ENCODE measurements around the gene NFATC2IP. TPM values are rescaled to one million over a fixed set of nuclear protein-coding genes. Genes with fewer than 3 reads are reported as not detected.
"Not testable (repeated sequence)": the region's sequence is repeated elsewhere in the genome, so short reads cannot be mapped to it uniquely, and the experiment has no call there.

The NFATC2IP gene
- total RNA-seq, 1 donor from 2014 or later, result 29.4 TPM

DNA sequence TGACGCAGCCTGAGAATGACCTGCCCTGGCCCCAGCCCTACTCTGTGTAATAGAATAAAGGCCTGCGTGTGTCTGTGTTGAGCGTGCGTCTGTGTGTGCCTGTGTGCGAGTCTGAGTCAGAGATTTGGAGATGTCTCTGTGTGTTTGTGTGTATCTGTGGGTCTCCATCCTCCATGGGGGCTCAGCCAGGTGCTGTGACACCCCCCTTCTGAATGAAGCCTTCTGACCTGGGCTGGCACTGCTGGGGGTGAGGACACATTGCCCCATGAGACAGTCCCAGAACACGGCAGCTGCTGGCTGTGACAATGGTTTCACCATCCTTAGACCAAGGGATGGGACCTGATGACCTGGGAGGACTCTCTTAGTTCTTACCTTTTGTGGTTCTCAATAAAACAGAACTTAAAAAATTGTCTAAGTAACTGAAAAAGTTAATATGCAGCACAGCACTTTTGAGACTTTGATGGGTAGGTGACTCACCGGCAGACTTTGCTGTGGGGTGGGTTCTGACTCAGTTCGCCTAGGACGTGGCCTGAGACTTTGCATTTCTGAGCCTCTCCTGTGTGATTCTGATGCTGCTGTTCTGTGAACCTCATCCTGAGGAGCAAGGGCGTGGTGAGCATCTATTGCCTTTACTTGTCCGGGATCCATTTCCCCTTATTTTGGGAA, 39.8 kb downstream of the NFATC2IP start:
- DNase-seq (ENCODE audit: low spot score), result no peak

DNA sequence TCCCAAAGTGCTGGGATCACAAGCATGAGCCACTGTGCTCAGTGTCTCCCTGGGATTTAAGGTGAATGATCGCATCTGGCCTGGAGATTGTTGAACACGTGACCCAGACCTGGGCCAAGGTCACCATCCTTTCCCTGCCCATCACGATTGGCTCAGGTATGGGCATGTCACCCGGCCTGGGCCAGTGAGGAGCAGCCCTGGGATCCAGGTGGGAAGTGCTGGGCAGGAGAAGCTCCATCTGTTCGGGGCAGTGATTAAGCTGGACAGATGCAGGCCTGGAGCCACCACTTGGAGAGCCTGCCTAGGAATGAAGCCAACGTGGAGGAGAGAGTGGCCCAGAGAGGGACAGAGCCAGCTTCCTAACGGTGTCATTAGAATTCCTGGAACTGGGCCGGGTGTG, 41.0 kb downstream of the NFATC2IP start:
- DNase-seq (ENCODE audit: low spot score), result no peak

DNA sequence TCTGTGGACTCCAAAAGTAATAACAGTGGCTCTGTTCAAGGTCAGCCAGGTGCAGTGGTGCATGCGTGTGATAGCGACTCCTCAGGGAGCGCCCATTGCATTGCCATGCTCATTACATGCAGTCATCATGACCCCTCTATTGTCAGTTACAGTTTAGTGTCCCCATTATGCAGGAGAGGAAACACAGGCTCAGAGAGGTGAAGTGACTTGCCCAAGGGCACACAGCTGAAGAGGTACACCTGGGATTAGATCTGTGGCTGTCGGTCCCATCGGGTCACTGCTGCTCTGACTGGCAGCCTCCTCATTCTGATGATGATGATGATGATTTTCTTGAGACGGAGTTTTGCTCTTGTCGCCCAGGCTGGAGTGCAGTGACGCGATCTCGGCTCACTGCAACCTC, 41.8 kb downstream of the NFATC2IP start:
- no peak for DNase-seq (ENCODE audit: low spot score)

DNA sequence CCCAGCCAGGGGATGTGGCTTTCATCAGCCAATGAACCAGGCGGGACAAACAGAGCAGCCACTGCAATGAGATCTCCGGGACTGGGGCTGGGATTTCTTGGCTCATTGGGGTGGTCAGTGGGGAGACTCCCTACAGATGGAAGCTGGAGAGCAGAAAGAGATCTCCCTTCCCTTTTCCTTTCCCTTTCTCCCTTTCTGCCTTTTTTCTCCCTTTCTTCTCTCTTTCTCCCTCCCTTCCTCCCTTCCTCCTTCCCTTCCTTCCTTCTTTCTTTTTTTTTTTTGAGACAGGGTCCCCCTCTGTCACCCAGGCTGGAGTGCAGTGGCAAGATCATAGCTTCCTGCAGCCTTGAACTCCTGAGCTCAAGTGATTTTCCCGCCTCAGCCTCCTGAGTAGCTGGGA, 48.1 kb downstream of the NFATC2IP start:
- DNase-seq (ENCODE audit: low spot score), result no peak

DNA sequence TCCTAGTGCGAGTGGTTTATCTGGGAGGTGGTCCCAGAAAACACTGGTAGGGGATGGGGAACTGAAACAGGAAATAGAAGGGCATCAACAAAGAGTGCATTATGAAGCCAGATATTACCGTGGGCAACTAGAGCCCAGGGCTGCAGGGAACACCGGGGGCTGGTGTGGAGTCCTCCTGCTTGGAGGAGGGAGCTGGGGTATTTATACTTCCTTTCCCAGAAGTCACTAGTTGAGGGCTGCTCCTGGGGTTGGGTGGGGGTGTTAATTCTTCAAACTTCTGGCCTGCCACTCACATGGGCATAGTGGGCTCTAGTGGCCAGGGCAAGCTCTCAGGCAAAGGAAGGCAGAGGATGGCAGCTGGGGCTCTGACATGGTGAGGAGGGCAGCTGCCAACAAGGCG, 48.8 kb downstream of the NFATC2IP start:
- no peak for DNase-seq (ENCODE audit: low spot score)

DNA sequence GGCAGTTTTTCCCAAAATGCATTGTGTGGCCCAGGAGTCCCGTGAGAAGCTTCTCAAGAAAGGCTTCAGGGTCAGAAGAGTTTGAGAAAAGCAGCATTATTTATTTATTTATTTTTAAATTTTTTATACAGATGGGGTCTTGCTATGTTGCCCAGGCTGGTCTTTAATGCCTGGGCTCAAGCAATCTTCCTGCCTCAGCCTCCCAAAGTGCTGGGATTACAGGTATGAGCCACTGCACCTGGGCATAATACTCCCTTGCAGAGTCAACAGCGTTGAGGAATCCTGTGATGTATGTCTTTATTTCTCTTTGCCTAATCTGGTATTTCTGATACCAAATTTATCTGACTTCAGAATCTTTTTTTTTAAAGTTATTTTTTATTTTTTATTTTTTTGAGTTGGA, 49.3 kb downstream of the NFATC2IP start:
- DNase-seq (ENCODE audit: low spot score), result no peak

DNA sequence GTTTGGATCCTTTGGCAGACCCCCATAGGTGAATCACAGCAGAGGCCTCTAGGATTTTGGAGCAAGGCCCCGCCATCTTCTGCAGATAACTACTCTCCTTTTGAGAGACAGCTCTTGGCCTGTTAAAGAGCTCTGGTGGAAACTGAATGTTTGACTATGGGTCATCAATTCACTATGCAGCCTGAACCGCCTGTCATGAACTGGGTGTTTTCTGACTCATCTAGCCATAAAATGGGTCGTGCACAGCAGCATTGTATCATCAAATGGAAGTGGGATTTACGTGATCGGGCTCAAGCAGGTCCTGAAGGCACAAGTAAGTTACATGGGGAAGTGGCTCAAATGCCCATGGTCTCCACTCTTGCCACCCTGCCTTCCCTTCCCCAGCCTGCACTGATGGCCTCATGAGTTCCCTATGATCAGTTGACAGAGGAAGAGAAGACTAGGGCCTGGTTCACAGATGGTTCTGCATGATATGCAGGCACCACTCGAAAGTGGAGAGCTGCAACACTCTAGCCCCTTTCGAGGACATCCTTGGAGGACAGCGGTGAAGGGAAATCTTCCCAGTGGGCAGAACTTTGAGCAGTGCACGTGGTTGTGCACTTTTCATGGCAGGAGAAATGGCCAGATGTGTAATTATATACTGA, 53.9 kb downstream of the NFATC2IP start:
- not testable (repeated sequence) for DNase-seq (ENCODE audit: low spot score)

DNA sequence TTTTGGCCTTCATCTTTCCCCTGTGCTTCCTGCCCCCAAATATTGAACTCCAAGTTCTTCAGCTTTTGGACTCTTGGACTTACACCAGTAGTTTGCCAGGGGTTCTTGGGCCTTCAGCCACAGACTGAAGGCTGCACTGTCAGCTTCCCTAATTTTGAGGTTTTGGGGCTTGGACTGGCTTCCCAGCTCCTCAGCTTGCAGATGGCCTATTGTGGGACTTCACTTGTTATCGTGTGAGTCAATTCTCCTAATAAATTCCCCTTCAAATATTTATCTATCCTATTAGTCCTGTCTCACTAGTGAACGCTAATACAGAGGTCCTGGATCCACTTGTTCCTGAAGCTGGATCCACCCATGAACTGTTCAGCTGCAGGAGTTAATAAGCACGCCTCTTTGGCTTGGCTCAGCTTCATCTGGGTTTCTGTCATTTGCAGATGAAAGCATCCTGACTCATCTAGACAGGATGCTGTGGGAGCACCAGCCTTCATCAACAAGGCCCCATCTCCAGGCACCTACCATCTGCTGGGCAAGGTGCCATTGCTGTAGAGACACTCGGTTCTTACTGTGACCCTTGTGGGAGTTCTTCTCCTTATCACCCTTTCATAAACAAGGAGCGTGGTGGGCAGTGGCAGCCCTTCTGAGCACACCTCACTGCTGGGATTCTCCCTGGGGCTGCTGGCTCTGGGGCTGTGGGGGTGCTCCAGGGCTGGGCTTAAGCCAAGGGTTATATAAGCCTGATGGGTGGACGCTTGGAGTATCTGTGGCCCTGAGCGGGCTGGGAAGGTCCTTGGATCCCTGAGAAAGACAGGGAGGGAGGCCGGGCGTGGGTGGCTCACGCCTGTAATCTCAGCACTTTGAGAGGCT, 57.2 kb downstream of the NFATC2IP start:
- DNase-seq (ENCODE audit: low spot score), result no peak

DNA sequence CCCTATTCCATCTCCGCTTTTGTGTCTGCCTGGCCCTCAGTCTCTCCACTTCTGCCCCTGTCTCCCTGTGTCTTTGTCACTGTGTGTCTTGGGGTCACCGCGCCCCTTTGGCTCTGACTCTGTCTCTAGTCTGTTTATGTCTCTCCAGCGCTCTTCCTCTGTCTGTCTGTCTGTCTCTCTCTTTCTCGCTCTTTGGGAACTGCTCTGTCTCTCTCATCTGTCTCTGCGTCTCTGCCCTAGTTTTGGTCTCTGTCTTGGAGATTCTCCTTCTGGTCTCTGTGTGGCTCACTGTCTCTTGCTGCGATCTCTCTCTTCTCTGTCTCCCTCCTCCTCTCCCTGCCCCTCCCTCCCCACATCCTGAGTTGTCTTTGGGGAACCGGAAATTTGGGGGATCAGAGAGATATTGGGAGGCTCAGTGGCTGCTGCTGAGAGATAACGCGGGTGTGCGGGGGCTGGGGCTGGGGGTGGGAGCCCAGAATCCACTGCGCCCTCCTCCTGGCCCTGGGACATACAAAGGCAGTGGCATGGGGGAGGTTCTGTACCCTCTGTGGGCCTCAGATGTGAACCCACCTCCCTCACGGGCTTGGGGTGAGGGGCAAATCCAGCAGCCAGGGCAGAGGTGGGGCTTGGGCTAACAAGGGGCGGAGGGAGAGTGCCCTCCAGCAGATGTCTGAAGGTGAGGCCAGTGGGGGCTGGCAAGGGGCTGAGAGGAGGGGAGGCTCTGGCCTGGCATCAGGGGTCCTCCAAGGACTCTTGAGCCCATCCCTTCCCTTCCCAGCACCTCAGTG, 58.5 kb downstream of the NFATC2IP start:
- DNase-seq (ENCODE audit: low spot score), result no peak

DNA sequence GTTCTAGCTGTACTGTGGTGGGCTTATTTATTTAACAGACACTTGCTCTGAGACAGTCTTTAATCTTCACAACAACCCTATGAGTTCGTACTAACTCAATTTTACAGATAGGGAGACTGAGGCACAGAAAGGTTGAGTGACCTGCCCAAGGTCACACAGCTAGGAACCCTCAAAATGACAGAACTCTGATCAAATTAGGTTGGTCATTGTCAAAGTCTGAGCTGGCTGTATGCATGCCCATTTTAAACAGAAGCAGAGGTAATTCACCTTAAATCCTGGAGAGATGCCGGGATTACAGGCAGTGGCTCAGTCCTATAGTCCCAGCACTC, 59.1 kb downstream of the NFATC2IP start:
- no peak for DNase-seq (ENCODE audit: low spot score)

DNA sequence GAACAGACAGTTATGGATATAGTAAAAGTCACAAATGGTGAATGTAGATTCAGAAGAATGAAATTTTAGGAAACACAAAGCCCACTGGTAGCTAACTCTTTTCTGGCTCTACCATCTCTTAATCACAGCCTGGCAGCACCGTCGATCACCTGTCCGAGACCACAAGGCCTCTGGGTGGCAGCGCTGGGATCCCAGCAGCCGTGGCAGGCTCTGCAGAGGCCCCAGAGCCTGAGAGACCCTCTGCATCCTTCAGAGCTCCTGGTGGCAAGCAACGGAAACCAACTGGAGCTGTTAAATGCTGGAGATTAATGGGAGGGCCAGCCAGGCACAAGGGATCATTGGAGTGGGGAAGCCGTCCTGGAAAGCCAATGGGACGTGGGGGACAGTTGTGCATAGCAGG, 60.4 kb downstream of the NFATC2IP start:
- no peak for DNase-seq (ENCODE audit: low spot score)

DNA sequence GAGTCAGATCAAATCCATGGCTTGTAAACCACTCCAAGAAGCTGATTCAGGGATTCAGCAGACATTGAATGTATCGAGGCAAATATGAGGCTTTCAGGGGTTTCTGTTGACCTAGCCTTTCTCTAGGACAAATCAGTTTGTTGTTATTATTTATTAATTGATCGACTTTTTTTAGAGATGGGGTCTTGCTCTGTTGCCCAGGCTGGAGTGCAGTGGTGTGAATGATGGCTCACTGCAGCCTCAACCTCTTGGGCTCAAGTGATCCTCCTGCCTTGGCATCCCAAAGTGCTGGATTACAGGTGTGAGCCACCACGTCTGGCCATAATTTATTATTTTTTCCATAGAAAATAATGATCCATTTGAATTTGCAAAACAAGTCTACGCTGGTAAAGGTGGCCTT, 61.1 kb downstream of the NFATC2IP start:
- DNase-seq (ENCODE audit: low spot score), result no peak

DNA sequence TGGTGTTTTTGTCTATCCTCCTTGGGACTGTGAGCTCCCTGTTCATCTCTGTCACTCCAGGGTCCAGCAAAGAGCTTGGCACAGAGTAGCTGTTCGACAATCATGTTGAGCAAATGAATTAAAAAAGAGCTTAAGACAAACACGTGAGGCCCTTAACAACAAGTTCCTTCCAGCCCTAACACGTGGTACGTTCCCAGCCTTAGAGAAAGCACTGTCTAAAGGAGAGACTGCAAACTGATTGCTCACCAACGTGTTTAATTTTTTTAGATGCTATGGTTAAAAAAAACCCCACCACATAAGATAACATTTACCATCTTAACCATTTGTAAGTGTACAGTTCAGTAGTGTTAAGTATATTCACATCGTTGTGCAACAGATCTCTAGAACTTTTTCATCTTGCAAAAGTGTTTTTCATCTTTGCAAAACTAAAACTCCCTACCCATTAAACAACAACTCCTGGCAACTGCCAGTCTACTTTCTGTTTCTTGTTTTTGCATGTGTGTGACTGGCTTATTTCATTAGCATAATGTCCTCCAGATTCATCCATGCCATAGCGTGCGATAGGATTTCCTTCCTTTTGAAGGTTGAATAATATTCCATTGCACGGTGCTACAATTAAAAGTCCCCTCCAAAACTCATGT, 62.3 kb downstream of the NFATC2IP start:
- no peak for DNase-seq (ENCODE audit: low spot score)

DNA sequence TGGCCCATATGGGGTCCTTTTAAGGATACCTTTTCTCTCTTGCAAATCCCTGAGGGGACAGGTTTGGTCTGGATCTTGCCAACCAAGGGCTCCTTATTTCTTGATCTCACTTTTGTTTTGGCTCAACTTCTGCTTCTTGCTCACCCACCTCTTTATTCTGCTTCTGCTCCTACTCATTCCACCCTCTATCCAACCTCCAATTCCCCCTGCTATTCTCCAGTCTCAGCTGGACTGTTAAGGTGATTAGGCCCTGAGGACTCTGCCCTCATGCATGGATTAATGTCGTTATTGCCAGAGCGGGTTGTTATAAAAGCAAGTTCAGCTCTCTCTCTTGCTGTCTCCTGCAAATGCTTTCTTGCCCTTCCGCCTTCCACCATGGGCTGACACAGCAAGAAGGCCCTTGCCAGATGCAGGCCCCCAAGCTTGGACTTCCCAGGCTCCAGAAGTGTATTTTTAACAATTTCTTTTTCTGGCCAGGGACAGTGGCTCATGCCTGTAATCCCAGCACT, 63.9 kb downstream of the NFATC2IP start:
- no peak for DNase-seq (ENCODE audit: low spot score)

Other genes starting within 250 kb of the NFATC2IP start
- 494 TPM for gene EIF3C, start 239.5 kb upstream of the NFATC2IP start, total RNA-seq
- not detected for gene NPIPB9, start 199.2 kb upstream of the NFATC2IP start, total RNA-seq
- 106 TPM for gene ATXN2L, start 127.9 kb upstream of the NFATC2IP start, total RNA-seq
- gene TUFM, start 104.6 kb upstream of the NFATC2IP start, total RNA-seq, result 113 TPM
- gene SH2B1, start 87.1 kb upstream of the NFATC2IP start, total RNA-seq, result 32.5 TPM
- 0.48 TPM for gene ATP2A1, start 72.4 kb upstream of the NFATC2IP start, total RNA-seq
- gene RABEP2, start 25.7 kb upstream of the NFATC2IP start, total RNA-seq, result 7.5 TPM
- gene CD19, start 19.0 kb upstream of the NFATC2IP start, total RNA-seq, result 0.67 TPM
- 31.4 TPM for gene SPNS1, start 23.8 kb downstream of the NFATC2IP start, total RNA-seq
- 4.1 TPM for gene LAT, start 34.1 kb downstream of the NFATC2IP start, total RNA-seq